Measurements from ENCODE around the gene ARHGAP31. TPM values are rescaled to one million over a fixed set of nuclear protein-coding genes. Genes with fewer than 3 reads are reported as not detected.

ARHGAP31 gene
- total and polyA plus RNA-seq, 10 of the 15 experiments (the other 5 are each of a cell fraction or from before 2014, with no cell fraction given) = 0.97 to 29.8 (median 10.3) TPM

GRCh38 chr3:119405315-119405714, 111.1 kb downstream of the ARHGAP31 start:
- Histone ChIP-seq H3K9ac (ENCODE audit: control insufficient read depth, insufficient read depth, low read length) (no peak overlapping the region), H3K36me3 (ENCODE audit: control insufficient read depth in 2 of 2, insufficient read depth in 2 of 2, low read length in 1 of 2) (peaks cover 2 to 24% of the 10 kb centered on the region in 2 experiments), H3K79me2 (ENCODE audit: control insufficient read depth, insufficient read depth, low read length) (no peaks in the 10 kb centered on the region; the same call in 1 of the 2 replicates), H4K20me1 (ENCODE audit: control insufficient read depth, insufficient read depth) (no peaks in the 10 kb centered on the region), H3K4me3 (no peak overlapping the region), H2AFZ (ENCODE audit: control insufficient read depth, low read depth, low read length) (no peak overlapping the region), H3K4me2 (ENCODE audit: control insufficient read depth, insufficient read depth) (no peak overlapping the region), H3K27ac (ENCODE audit: control insufficient read depth, insufficient read depth) (no peak overlapping the region), H3K27me3 (replicated peaks in 1 of 2; ENCODE audit: control insufficient read depth in 2 of 2, insufficient read depth in 2 of 2, low read length in 1 of 2) (no peaks in the 10 kb centered on the region), H3K9me3 (replicated peaks; ENCODE audit: control insufficient read depth, insufficient read depth, low read length) (no peaks in the 10 kb centered on the region; the same call in 1 of the 3 replicates), H3K4me1 (ENCODE audit: control insufficient read depth, insufficient read depth, low read length) (peaks cover 22% of the 10 kb centered on the region; the same call in 1 of the 2 replicates)
- CTCF ChIA-PET = interaction anchor here (0.7 to 1.4 kb wide), 2 partner anchors 48 to 276 kb away, joined by 3 to 4 read pairs; no protein-coding TSS in a partner anchor
- RAD21 ChIA-PET (ENCODE audit: unreplicated experiment) = no interaction called here
- POLR2A ChIA-PET = interaction anchor here (0.6 kb wide), 1 partner anchor 1521 kb away, joined by 7 read pairs; no protein-coding TSS in a partner anchor
- in situ Hi-C loops (cut with MboI) = no loop called here
- no peak for TF ChIP-seq CBX3 (IDR thresholded peaks at IDR 0.05; ENCODE audit: borderline replicate concordance, low read depth)
- no peak for TF ChIP-seq SKIL (IDR thresholded peaks at IDR 0.05; ENCODE audit: low read depth, poor library complexity, severe bottlenecking)
- no peak for TF ChIP-seq POU2F2 (IDR thresholded peaks at IDR 0.05; ENCODE audit: borderline replicate concordance, low read depth, low read length)
- no peak for TF ChIP-seq ATF3 (IDR thresholded peaks at IDR 0.05; ENCODE audit: borderline replicate concordance, extremely low read depth, low read depth, low read length)
- TF ChIP-seq CBX5 (IDR thresholded peaks at IDR 0.05; ENCODE audit: low read depth) = no peak
- TF ChIP-seq ZNF622 (IDR thresholded peaks at IDR 0.05) = no peak
- TF ChIP-seq HCFC1 (IDR thresholded peaks at IDR 0.05; ENCODE audit: low read length) = no peak
- no peak for TF ChIP-seq CEBPB (IDR thresholded peaks at IDR 0.05; ENCODE audit: borderline replicate concordance in 1 of 2, low read depth in 2 of 2, low read length in 2 of 2)
- no peak for TF ChIP-seq CHD4 (IDR thresholded peaks at IDR 0.05)
- TF ChIP-seq YBX1 (IDR thresholded peaks at IDR 0.05) = no peak
- no peak for TF ChIP-seq SP1 (IDR thresholded peaks at IDR 0.05; ENCODE audit: low read depth, low read length)
- TF ChIP-seq GATAD2B (conservative IDR thresholded peaks at IDR 0.05; ENCODE audit: low read depth) = no peak
- TF ChIP-seq RELB (IDR thresholded peaks at IDR 0.05; ENCODE audit: low read depth) = no peak
- no peak for TF ChIP-seq RBBP5 (conservative IDR thresholded peaks at IDR 0.05)
- WGBS (ENCODE audit: insufficient coverage, insufficient replicate concordance, low lambda C conversion rate, missing lambda C conversion rate) = 75% methylated on average over 2 of the region's 2 CpGs
- intact Hi-C loops (cut with micrococcal nuclease; ENCODE audit: unreplicated experiment) = no loop called here
- FAIRE-seq = no peak
- SMC1A ChIA-PET (ENCODE audit: uncharacterized antibody, unreplicated experiment) = no interaction called here
- BruUV-seq (replicated peaks) = no TSS peak
- ATAC-seq = no peak
- DNase-seq (ENCODE audit: low read depth, low spot score) = no peak
